OCI-LY7 (cell line): ENCODE data around the gene MTHFR. TPM values are rescaled to one million over a fixed set of nuclear protein-coding genes. Genes with fewer than 3 reads are reported as not detected.

Experiments
- BruUV-seq: library from RNA; stranded (reverse); fragments of 400-500 nt; replicated peaks from 2 replicates; lab custom pipeline; 2021; lab: Mats Ljungman, UMichigan
- CTCF ChIA-PET: fragments of 300-600 bp; sonication (Branson Sonifier 250); formaldehyde crosslinking; loops from one replicate; lab custom pipeline; 2022; ENCODE audit warnings: antibody characterized with exemption; ENCODE audit not compliant: unreplicated experiment; lab: Charles Lee
- POLR2A ChIA-PET: fragments of 300-600 bp; sonication (Branson Sonifier 250); formaldehyde crosslinking; loops from one replicate; lab custom pipeline; 2022; ENCODE audit warnings: antibody characterized with exemption; lab: Charles Lee
- DNase-seq: peaks from one replicate; pipeline ENCODE4 v3.0.0-alpha.2; 2015; ENCODE audit warnings: low spot score
- H2AFZ ChIP-seq: fragments of 200-600 bp; sonication (generic), shearing (Covaris generic); 2 replicates; pipeline ENCODE4 v1.6.1; 2014; ENCODE audit warnings: mild to moderate bottlenecking, antibody characterized with exemption, low read length, moderate library complexity
- H3K27ac ChIP-seq: fragments of 200-600 bp; sonication (generic); 2 replicates; pipeline ENCODE4 v1.5.1; 2014; ENCODE audit warnings: mixed run types, low read depth, mild to moderate bottlenecking, moderate library complexity, low read length, inconsistent platforms; ENCODE audit not compliant: poor library complexity, severe bottlenecking
- H3K36me3 ChIP-seq: fragments of 200-600 bp; sonication (generic); 2 replicates; pipeline ENCODE4 v1.6.1; 2014; ENCODE audit warnings: mild to moderate bottlenecking, antibody characterized with exemption, low read length, moderate library complexity, mixed read lengths; ENCODE audit not compliant: insufficient read depth
- H3K4me1 ChIP-seq: fragments of 200-600 bp; sonication (generic); 2 replicates; pipeline ENCODE4 v1.5.1; 2014; ENCODE audit warnings: mild to moderate bottlenecking, low read length; ENCODE audit not compliant: insufficient read depth, poor library complexity, severe bottlenecking
- H3K4me2 ChIP-seq: fragments of 200-600 bp; sonication (generic); 2 replicates; pipeline ENCODE4 v1.6.1; 2014; ENCODE audit warnings: mild to moderate bottlenecking, low read length
- H3K4me3 ChIP-seq: fragments of 200-600 bp; sonication (generic); 2 replicates; pipeline ENCODE4 v1.5.1; 2014; ENCODE audit warnings: mild to moderate bottlenecking, low read depth, low read length; ENCODE audit not compliant: poor library complexity, severe bottlenecking
- H3K79me2 ChIP-seq: fragments of 200-600 bp; sonication (generic); 2 replicates; pipeline ENCODE4 v1.6.1; 2016; ENCODE audit warnings: low read depth, mild to moderate bottlenecking, low read length, moderate library complexity, mixed read lengths; ENCODE audit not compliant: insufficient read depth
- H3K9me2 ChIP-seq: fragments of 200-600 bp; sonication (generic); 2 replicates; pipeline ENCODE4 v1.6.1; 2016; ENCODE audit warnings: mild to moderate bottlenecking, low read length, mixed read lengths; ENCODE audit not compliant: insufficient read depth
- H3K9me3 ChIP-seq: fragments of 200-600 bp; sonication (generic); 2 replicates; pipeline ENCODE4 v1.6.1; 2014; ENCODE audit warnings: mild to moderate bottlenecking, mixed run types, low read length, mixed read lengths
- H4K20me1 ChIP-seq: fragments of 200-600 bp; sonication (generic); 2 replicates; pipeline ENCODE4 v1.6.1; 2014; ENCODE audit warnings: mild to moderate bottlenecking, antibody characterized with exemption, low read length, moderate library complexity, mixed read lengths; ENCODE audit not compliant: insufficient read depth
- CTCF ChIP-seq: fragments of 200-600 bp; sonication (generic); conservative IDR thresholded peaks from 2 replicates; pipeline ENCODE4 v1.5.1; 2014; ENCODE audit warnings: mild to moderate bottlenecking, antibody characterized with exemption, low read length, moderate library complexity, mixed read lengths
- EZH2phosphoT487 ChIP-seq: fragments of 200-600 bp; sonication (generic); IDR thresholded peaks from 2 replicates; pipeline ENCODE4 v1.6.1; 2018; ENCODE audit warnings: low read depth, borderline replicate concordance, mild to moderate bottlenecking, mixed run types, antibody characterized with exemption, low read length, moderate library complexity, mixed read lengths
- intact Hi-C: fragments of 100-400 bp; cut with micrococcal nuclease; formaldehyde crosslinking; loops from one replicate; pipeline ENCODE4 v1.10.0; 2022; ENCODE audit not compliant: unreplicated experiment
- total RNA-seq, 2 experiments: library from RNA; depleted of rRNA in 1 of 2; stranded (reverse); fragments of >200 nt in 1 of 2; shearing (Covaris generic) in 1 of 2; gene quantifications; 2 replicates each; pipeline ENCODE4 v1.2.3, GENCODE V29; 2014 to 2022

MTHFR gene
- total RNA-seq, 2 experiments from 2014 or later, result 31.6 to 54.6 TPM

GRCh38 chr1:11836955-11837766 is 31.4 kb upstream of the MTHFR start:
- no peaks in the 10 kb centered on the region for H3K9me3 ChIP-seq
- intact Hi-C loops, result no loop called here
- no peak overlapping the region for H3K4me2 ChIP-seq
- no peaks in the 10 kb centered on the region for H3K9me2 ChIP-seq
- no peak for TF ChIP-seq EZH2phosphoT487
- no peak for TF ChIP-seq CTCF
- no peaks in the 10 kb centered on the region for H4K20me1 ChIP-seq
- H3K4me1 ChIP-seq, result peaks cover 16% of the 10 kb centered on the region
- ChIA-PET POLR2A (interaction anchor here (0.6 kb wide), 1 partner anchor 71 kb away, joined by 3 read pairs; no protein-coding TSS in a partner anchor), CTCF (no interaction called here)
- no TSS peak for BruUV-seq
- no peak overlapping the region for H3K4me3 ChIP-seq
- no peak overlapping the region for H2AFZ ChIP-seq
- H3K27ac ChIP-seq, result no peak overlapping the region
- DNase-seq, result no peak
- H3K79me2 ChIP-seq, result no peaks in the 10 kb centered on the region
- H3K36me3 ChIP-seq, result peaks cover 96% of the 10 kb centered on the region

GRCh38 chr1:11835441-11836225 is 29.9 kb upstream of the MTHFR start:
- TF ChIP-seq EZH2phosphoT487 (no peak), CTCF (no peak)
- DNase-seq, result no peak
- Histone ChIP-seq H3K36me3 (peaks cover 96% of the 10 kb centered on the region), H3K9me3 (no peaks in the 10 kb centered on the region), H3K4me2 (no peak overlapping the region), H3K27ac (no peak overlapping the region), H3K4me1 (peaks cover under 1% of the 10 kb centered on the region), H3K9me2 (no peaks in the 10 kb centered on the region), H4K20me1 (no peaks in the 10 kb centered on the region), H3K4me3 (no peak overlapping the region), H3K79me2 (no peaks in the 10 kb centered on the region), H2AFZ (no peak overlapping the region)
- ChIA-PET CTCF (no interaction called here), POLR2A (interaction anchor here (0.6 kb wide), 1 partner anchor 52 kb away, joined by 4 read pairs; no protein-coding TSS in a partner anchor)
- intact Hi-C loops, result no loop called here
- no TSS peak for BruUV-seq
